K562 (cell line): ENCODE data around the gene ETV4. TPM values are rescaled to one million over a fixed set of nuclear protein-coding genes. Genes with fewer than 3 reads are reported as not detected.
"Not testable (repeated sequence)": the region's sequence is repeated elsewhere in the genome, so short reads cannot be mapped to it uniquely, and the experiment has no call there.

Experiments used
- ATAC-seq: fragments of 200-7000 bp; cut with Tn5 transposase; 3 replicates; pipeline ENCODE4 v1.9.1; 2020; ENCODE audit warnings: moderate library complexity
- BruUV-seq: library from RNA; stranded (reverse); fragments of 400-500 nt; replicated peaks from 2 replicates; lab custom pipeline; 2021; lab: Mats Ljungman, UMichigan
- CTCF ChIA-PET: fragments of 300-600 bp; formaldehyde crosslinking; extraction: SDS; loops from one replicate; lab custom pipeline; 2021; ENCODE audit warnings: low intra/inter-chr PET ratio; lab: Yijun Ruan, JAX
- POLR2A ChIA-PET: fragments of 300-600, 350-650 bp; sonication (Branson Sonifier 250); formaldehyde crosslinking; extraction: SDS; loops from one replicate; lab custom pipeline; 2021; ENCODE audit warnings: antibody characterized with exemption, inconsistent platforms; lab: Yijun Ruan, JAX
- DNase-seq, 4 experiments: peaks; one replicate each; pipeline versions ENCODE4 v3.0.0 to v3.0.0-alpha.2; 2011 to 2018; ENCODE audit warnings: low spot score in 3 of 4, mixed read lengths in 3 of 4; ENCODE audit errors: extremely low read depth in 1 of 4
- FAIRE-seq: peaks from 2 replicates; lab custom pipeline; 2011; peaks lifted over from hg19 to GRCh38; lab: Jason Lieb, UNC
- H2AFZ ChIP-seq: 2 replicates; pipeline ENCODE4 v1.6.0; 2011; ENCODE audit warnings: low read depth, low read length, control low read depth, inconsistent platforms
- H3K27ac ChIP-seq: fragments of 200-600 bp; 3 replicates; pipeline ENCODE4 v1.8.0; 2011; ENCODE audit warnings: low read depth, mild to moderate bottlenecking, control low read depth, inconsistent platforms, low read length, moderate library complexity, mixed read lengths; ENCODE audit errors: extremely low read depth
- H3K27me3 ChIP-seq, 2 experiments: fragments of 300-600 bp in 1 of 2; 2 replicates in 1 of 2; 3 replicates in 1 of 2; pipeline versions ENCODE4 v1.6.0 to v1.8.0; 2011; ENCODE audit warnings: inconsistent platforms in 2 of 2, low read length in 2 of 2, mild to moderate bottlenecking in 1 of 2, mixed read lengths in 1 of 2, moderate library complexity in 1 of 2; ENCODE audit not compliant: control insufficient read depth in 2 of 2, insufficient read depth in 2 of 2
- H3K36me3 ChIP-seq: fragments of 300-600 bp; 3 replicates; pipeline ENCODE4 v1.8.0; 2011; ENCODE audit warnings: mild to moderate bottlenecking, low read length, inconsistent platforms; ENCODE audit not compliant: control insufficient read depth, insufficient read depth
- H3K4me1 ChIP-seq, 2 experiments: fragments of 200-600 bp in 1 of 2; replicated peaks in 1 of 2; 2 replicates in 1 of 2; 3 replicates in 1 of 2; pipeline versions ENCODE4 v1.5.1 to v1.8.0; 2011; ENCODE audit warnings: inconsistent platforms in 2 of 2, low read length in 2 of 2, mild to moderate bottlenecking in 1 of 2, mixed read lengths in 1 of 2, moderate library complexity in 1 of 2; ENCODE audit not compliant: control insufficient read depth in 2 of 2, insufficient read depth in 2 of 2
- H3K4me2 ChIP-seq: 2 replicates; pipeline ENCODE4 v1.6.1; 2011; ENCODE audit warnings: low read length, control low read depth, inconsistent platforms, mixed read lengths; ENCODE audit not compliant: insufficient read depth
- H3K4me3 ChIP-seq: fragments of 200-600 bp; sonication (generic), shearing (Covaris generic); 2 replicates; pipeline ENCODE4 v1.5.1; 2016; ENCODE audit warnings: control low read depth, inconsistent platforms
- H3K79me2 ChIP-seq: fragments of 200-600 bp; 3 replicates; pipeline ENCODE4 v1.8.0; 2011; ENCODE audit warnings: low read length, inconsistent platforms; ENCODE audit not compliant: control insufficient read depth, insufficient read depth
- H3K9ac ChIP-seq, 2 experiments: 2 replicates each; pipeline versions ENCODE4 v1.6.0 to v1.6.1; 2011; ENCODE audit warnings: low read depth in 2 of 2, low read length in 2 of 2, control low read depth in 1 of 2, inconsistent platforms in 1 of 2, mild to moderate bottlenecking in 1 of 2, mixed read lengths in 1 of 2; ENCODE audit not compliant: insufficient read depth in 1 of 2
- H3K9me1 ChIP-seq: one replicate; pipeline ENCODE4 v1.6.0; 2011; ENCODE audit warnings: inconsistent platforms, mild to moderate bottlenecking, low read length, moderate library complexity; ENCODE audit not compliant: control insufficient read depth, insufficient read depth
- H3K9me3 ChIP-seq: replicated peaks from 2 replicates; pipeline ENCODE4 v1.5.1; 2011; ENCODE audit warnings: low read depth, low read length, inconsistent platforms; ENCODE audit not compliant: control insufficient read depth, insufficient read depth
- H4K20me1 ChIP-seq: replicated peaks from 2 replicates; pipeline ENCODE4 v1.6.1; 2011; ENCODE audit warnings: low read length, inconsistent platforms, mixed read lengths; ENCODE audit not compliant: control insufficient read depth, insufficient read depth
- C11orf30 ChIP-seq: fragments of 450-650 bp; IDR thresholded peaks from 2 replicates; pipeline ENCODE4 v1.6.1; 2016; ENCODE audit warnings: low read depth, mild to moderate bottlenecking
- ETV5 ChIP-seq: sonication (generic); formaldehyde crosslinking; IDR thresholded peaks from 2 replicates; pipeline ENCODE4 v1.4.0; 2020; ENCODE audit warnings: low read depth, mild to moderate bottlenecking, missing genetic modification reagents
- FOXM1 ChIP-seq, 2 experiments: fragments of 450-650 bp in 1 of 2; sonication (generic) in 1 of 2; formaldehyde crosslinking in 1 of 2; IDR thresholded peaks; 2 replicates each; pipeline versions ENCODE4 v1.6.1 to v1.9.0; 2017 to 2022; ENCODE audit warnings: low read depth in 2 of 2, mild to moderate bottlenecking in 2 of 2, missing genetic modification reagents in 1 of 2, moderate library complexity in 1 of 2
- GABPB1 ChIP-seq: sonication (generic); formaldehyde crosslinking; IDR thresholded peaks from 2 replicates; pipeline ENCODE4 v1.8.0; 2022; ENCODE audit warnings: mild to moderate bottlenecking, missing genetic modification reagents
- MBD1 ChIP-seq: fragments of 250-450 bp; sonication (Bioruptor Pico); IDR thresholded peaks from 2 replicates; pipeline ENCODE4 v1.8.0; 2022; ENCODE audit warnings: inconsistent platforms
- NCOR1 ChIP-seq: fragments of 450-650 bp; IDR thresholded peaks from 2 replicates; pipeline ENCODE4 v1.6.1; 2016; ENCODE audit warnings: mild to moderate bottlenecking, moderate library complexity
- WGBS: fragments of 100-300 bp; shearing (Covaris generic); methylation state at CpG from one replicate; pipeline ENCODE4 v1.1.6; 2016; ENCODE audit warnings: low coverage, mixed read lengths; ENCODE audit not compliant: insufficient coverage; ENCODE audit errors: missing lambda C conversion rate; 5-methylcytosine and 5-hydroxymethylcytosine counted together
- in situ Hi-C: fragments of 300-500 bp; cut with MboI; formaldehyde crosslinking; loops from 4 replicates; pipeline ENCODE4 v1.15.0; 2018; ENCODE audit warnings: inconsistent platforms, mixed read lengths
- intact Hi-C: fragments of 100-400 bp; cut with micrococcal nuclease; formaldehyde crosslinking; loops from 2 replicates; pipeline ENCODE4 v1.14.2; 2022
- polyA plus RNA-seq, 8 experiments: library from polyadenylated mRNA; depleted of rRNA in 4 of 8; stranded (reverse) in 5 of 8; unstranded in 3 of 8; fragments of >200 nt; fragmentation: Nextera tagmentation in 2 of 8; fragmentation: Illumina TruSeq in 1 of 8; extraction: Ambion mirVana in 2 of 8; extraction: Trizol in 1 of 8; gene quantifications; 2 replicates each; pipeline versions ENCODE4 v1.2.1 to v1.2.3, GENCODE V29; 2011 to 2014; ENCODE audit warnings: inconsistent platforms in 1 of 8, missing spikeins in 1 of 8
- total RNA-seq, 7 experiments: library from RNA; depleted of rRNA in 6 of 7; stranded (reverse); fragments of >200 nt in 6 of 7; fragmentation: Illumina TruSeq in 2 of 7; extraction: Trizol in 2 of 7; gene quantifications; 2 replicates each; pipeline versions ENCODE4 v1.2.1 to v1.2.3, GENCODE V29; 2011 to 2021; ENCODE audit warnings: low replicate concordance in 1 of 7

Gene ETV4
- total and polyA plus RNA-seq, 9 of the 15 experiments (the other 6 are each of a cell fraction or from before 2014, with no cell fraction given): 5.5 to 66.3 (median 28.2) TPM

GRCh38 chr17:43517161-43517560 lies 29.0 kb downstream of the ETV4 start (continued):
- no peak for TF ChIP-seq NCOR1

GRCh38 chr17:43515656-43516055 lies 30.5 kb downstream of the ETV4 start:
- ATAC-seq: no peak
- Histone ChIP-seq H3K36me3 (peaks cover 67% of the 10 kb centered on the region), H3K4me2 (no peak overlapping the region), H3K4me1 (no peaks in the 10 kb centered on the region), H3K4me3 (no peak overlapping the region), H3K9ac (no peak overlapping the region), H2AFZ (no peak overlapping the region), H4K20me1 (no peaks in the 10 kb centered on the region; the same call in 1 of the 2 replicates), H3K27me3 (no peaks in the 10 kb centered on the region), H3K9me3 (no peaks in the 10 kb centered on the region), H3K79me2 (no peaks in the 10 kb centered on the region), H3K27ac (no peak overlapping the region), H3K9me1 (no peaks in the 10 kb centered on the region)
- CTCF ChIA-PET: no interaction called here
- TF ChIP-seq MBD1 (no peak), FOXM1 (IDR thresholded peaks at IDR 0.05; ENCODE audit: low read depth) (no peak), FOXM1 (CRISPR knock-in tag; IDR thresholded peaks at IDR 0.05; ENCODE audit: low read depth) (no peak), C11orf30 (no peak), GABPB1 (no peak), ETV5 (no peak)
- in situ Hi-C loops (no loop called here), intact Hi-C loops (no loop called here)
- POLR2A ChIA-PET: no interaction called here
- WGBS: 82% methylated on average over 1 of the region's 1 CpG
- BruUV-seq: no TSS peak
- no peak for DNase-seq
- FAIRE-seq: no peak

GRCh38 chr17:43511199-43511598 lies 34.9 kb downstream of the ETV4 start:
- H3K9me1 ChIP-seq, H3K4me2 ChIP-seq, H3K9me3 ChIP-seq, H2AFZ ChIP-seq, BruUV-seq, H3K4me1 ChIP-seq, intact Hi-C loops, H3K9ac ChIP-seq, H3K4me3 ChIP-seq, H3K27me3 ChIP-seq, H4K20me1 ChIP-seq, FAIRE-seq, H3K27ac ChIP-seq, DNase-seq, in situ Hi-C loops, ATAC-seq, H3K79me2 ChIP-seq, CTCF ChIA-PET: not testable (repeated sequence)
- H3K36me3 ChIP-seq: peaks cover 61% of the 10 kb centered on the region
- POLR2A ChIA-PET: interaction anchor here (0.6 kb wide), 1 partner anchor 168 kb away, joined by 3 read pairs; no protein-coding TSS in a partner anchor
- 100% methylated on average over 3 of the region's 3 CpGs for WGBS

GRCh38 chr17:43509440-43509839 lies 36.7 kb downstream of the ETV4 start:
- H3K9me3 ChIP-seq, H3K27me3 ChIP-seq, H3K4me1 ChIP-seq, BruUV-seq, ATAC-seq, H2AFZ ChIP-seq, intact Hi-C loops, H3K9me1 ChIP-seq, H3K27ac ChIP-seq, H3K9ac ChIP-seq, H4K20me1 ChIP-seq, H3K4me2 ChIP-seq, FAIRE-seq, in situ Hi-C loops, POLR2A ChIA-PET, H3K79me2 ChIP-seq, H3K4me3 ChIP-seq, DNase-seq, CTCF ChIA-PET: not testable (repeated sequence)
- WGBS: 100% methylated on average over 3 of the region's 7 CpGs
- H3K36me3 ChIP-seq: peaks cover 62% of the 10 kb centered on the region
